Neural crest cell (in vitro differentiated cells): ENCODE results near the gene MRO. TPM values are rescaled to one million over a fixed set of nuclear protein-coding genes. Genes with fewer than 3 reads are reported as not detected.

Experiments used
- DNase-seq: peaks from one replicate; pipeline ENCODE4 v3.0.0; 2021; ENCODE audit warnings: low read depth, mixed read lengths, low spot score
- H3K27ac Mint-ChIP-seq: one replicate; pipeline ENCODE4 v1.8.0; 2021; ENCODE audit warnings: mild to moderate bottlenecking, mixed read lengths; ENCODE audit not compliant: unreplicated experiment
- H3K27me3 Mint-ChIP-seq: 2 replicates; pipeline ENCODE4 v1.8.0; 2021; ENCODE audit warnings: low read depth, mild to moderate bottlenecking, mixed read lengths
- H3K36me3 Mint-ChIP-seq: 2 replicates; pipeline ENCODE4 v1.8.0; 2021; ENCODE audit warnings: low read depth, mild to moderate bottlenecking, mixed read lengths
- H3K4me1 Mint-ChIP-seq: 2 replicates; pipeline ENCODE4 v1.8.0; 2021; ENCODE audit warnings: mixed read lengths
- H3K4me3 Mint-ChIP-seq: one replicate; pipeline ENCODE4 v1.8.0; 2021; ENCODE audit warnings: mild to moderate bottlenecking, mixed read lengths
- H3K9me3 Mint-ChIP-seq: 2 replicates; pipeline ENCODE4 v1.8.0; 2021; ENCODE audit warnings: mixed read lengths
- CTCF ChIP-seq: fragments of 200-600 bp; sonication (generic); conservative IDR thresholded peaks from 2 replicates; pipeline ENCODE4 v1.5.0; 2021; ENCODE audit warnings: antibody characterized with exemption, mild to moderate bottlenecking
- total RNA-seq: library from RNA; stranded (reverse); gene quantifications from 2 replicates; pipeline ENCODE4 v1.2.1, GENCODE V29; 2021

The MRO gene
- total RNA-seq, 1 donor from 2014 or later = 0.12 TPM

- no peak for TF ChIP-seq CTCF
- no peaks in the 10 kb centered on the region for H3K27me3 Mint-ChIP-seq
- H3K4me3 Mint-ChIP-seq = no peak overlapping the region
- DNase-seq = no peak
- peaks cover 21% of the 10 kb centered on the region for H3K9me3 Mint-ChIP-seq
- H3K27ac Mint-ChIP-seq = no peak overlapping the region
- H3K4me1 Mint-ChIP-seq = no peaks in the 10 kb centered on the region
- H3K36me3 Mint-ChIP-seq = peaks cover 14% of the 10 kb centered on the region
Measured at GRCh38 chr18:50769463-50769862, 50.4 kb downstream of the MRO start.

DNA sequence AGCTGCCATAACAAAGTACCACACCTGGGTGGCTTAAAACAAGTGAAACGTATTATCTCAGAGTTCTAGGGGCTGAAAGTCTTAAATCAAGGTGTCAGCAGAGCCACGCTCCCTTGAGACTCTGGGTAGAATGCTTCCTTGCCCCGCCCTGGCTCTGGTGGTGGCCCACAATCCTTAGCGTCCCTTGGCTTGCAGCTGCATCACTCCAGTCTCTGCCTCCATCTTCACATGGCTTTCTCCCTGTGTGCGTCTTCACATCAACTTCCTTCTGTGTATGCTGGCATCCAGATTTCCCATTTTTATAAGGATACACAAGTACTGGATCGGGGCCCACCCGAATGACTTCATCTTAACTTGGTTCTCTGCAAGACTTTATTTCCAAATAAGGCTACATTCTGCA lies 62.5 kb downstream of the MRO start:
- H3K27ac Mint-ChIP-seq = no peak overlapping the region
- H3K27me3 Mint-ChIP-seq = no peaks in the 10 kb centered on the region
- TF ChIP-seq CTCF = no peak
- H3K36me3 Mint-ChIP-seq = no peaks in the 10 kb centered on the region
- DNase-seq = no peak
- H3K9me3 Mint-ChIP-seq = no peaks in the 10 kb centered on the region
- H3K4me1 Mint-ChIP-seq = no peaks in the 10 kb centered on the region
- H3K4me3 Mint-ChIP-seq = no peak overlapping the region

- DNase-seq = no peak
Measured at GRCh38 chr18:50754297-50754696, 65.5 kb downstream of the MRO start.

DNA sequence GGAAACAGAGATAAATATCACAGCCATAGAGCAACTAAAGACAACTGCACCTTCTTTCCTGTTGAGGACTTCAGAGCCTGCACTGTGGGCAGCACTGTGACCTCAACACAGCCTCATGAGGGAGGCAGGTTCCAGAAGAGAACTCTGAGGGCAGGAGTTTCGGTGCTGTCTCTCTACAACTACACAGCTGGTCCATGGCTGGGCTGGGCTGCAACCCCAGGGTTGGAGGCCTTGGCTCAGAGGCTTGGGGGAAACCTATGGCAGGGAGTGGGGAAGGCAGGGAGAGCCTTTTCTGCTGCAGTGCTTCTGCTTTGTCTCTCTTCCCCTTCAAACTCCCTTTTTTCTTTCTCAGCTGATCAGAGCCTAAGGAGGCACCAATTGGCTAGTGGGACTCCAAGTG lies 66.5 kb downstream of the MRO start:
- no peaks in the 10 kb centered on the region for H3K9me3 Mint-ChIP-seq
- DNase-seq = no peak
- H3K36me3 Mint-ChIP-seq = no peaks in the 10 kb centered on the region
- H3K4me3 Mint-ChIP-seq = no peak overlapping the region
- peaks cover 33% of the 10 kb centered on the region for H3K4me1 Mint-ChIP-seq
- no peak for TF ChIP-seq CTCF
- no peak overlapping the region for H3K27ac Mint-ChIP-seq
- no peaks in the 10 kb centered on the region for H3K27me3 Mint-ChIP-seq

More at GRCh38 chr18:50754297-50754696, 65.5 kb downstream of the MRO start:
- Mint-ChIP-seq H3K27me3 (no peaks in the 10 kb centered on the region), H3K9me3 (no peaks in the 10 kb centered on the region), H3K4me1 (peaks cover 23% of the 10 kb centered on the region), H3K36me3 (no peaks in the 10 kb centered on the region), H3K4me3 (no peak overlapping the region), H3K27ac (no peak overlapping the region)
- no peak for TF ChIP-seq CTCF

DNA sequence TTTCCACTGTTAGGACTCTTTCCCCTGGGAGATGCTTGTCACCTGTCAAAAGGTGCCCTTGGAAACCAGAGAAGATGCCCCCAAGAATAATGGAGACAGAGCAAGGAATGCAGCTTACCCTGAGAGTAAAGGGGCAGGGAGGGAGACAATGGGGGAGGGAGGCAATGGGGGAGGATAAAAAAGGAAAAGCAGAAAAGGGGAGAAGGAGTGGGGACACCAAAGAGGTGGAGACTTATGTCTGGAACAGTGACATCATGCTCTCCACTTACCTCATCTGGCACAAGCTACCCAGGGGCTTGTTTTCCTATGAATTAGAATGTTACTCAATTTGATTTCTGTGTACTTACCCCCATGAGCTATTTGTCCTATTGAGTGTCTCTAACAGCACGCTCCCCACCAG lies 67.9 kb downstream of the MRO start:
- no peak for TF ChIP-seq CTCF

GRCh38 chr18:50751490-50751889 lies 68.3 kb downstream of the MRO start:
- Mint-ChIP-seq H3K4me1 (peaks cover 41% of the 10 kb centered on the region), H3K27ac (no peak overlapping the region), H3K36me3 (no peaks in the 10 kb centered on the region), H3K4me3 (no peak overlapping the region), H3K27me3 (no peaks in the 10 kb centered on the region), H3K9me3 (peaks cover 2% of the 10 kb centered on the region)
- TF ChIP-seq CTCF = no peak
- DNase-seq = no peak

More for the DNA sequence above, 67.9 kb downstream of the MRO start:
- H3K9me3 Mint-ChIP-seq = peaks cover 2% of the 10 kb centered on the region
- H3K4me1 Mint-ChIP-seq = peaks cover 41% of the 10 kb centered on the region
- H3K27me3 Mint-ChIP-seq = no peaks in the 10 kb centered on the region
- H3K36me3 Mint-ChIP-seq = no peaks in the 10 kb centered on the region
- no peak for DNase-seq
- no peak overlapping the region for H3K4me3 Mint-ChIP-seq
- no peak overlapping the region for H3K27ac Mint-ChIP-seq
